Retinal pigment epithelial cell (primary cell): ENCODE results near the gene ASGR1.

Source experiments
- DNase-seq: peaks from one replicate; pipeline ENCODE4 v3.0.0-alpha.2; 2010; ENCODE audit warnings: low read depth
- H3K4me3 ChIP-seq: 2 replicates; pipeline ENCODE4 v1.5.1; 2011; ENCODE audit warnings: mild to moderate bottlenecking, low read length, control low read depth, moderate library complexity
- CTCF ChIP-seq: conservative IDR thresholded peaks from 2 replicates; pipeline ENCODE4 v1.5.1; 2011; ENCODE audit warnings: low read depth, low read length, control low read depth, inconsistent platforms

ASGR1 gene

GRCh38 chr17:7219229-7219811, 40.1 kb upstream of the ASGR1 start:
- peak overlapping the region; percentile 83 for H3K4me3 ChIP-seq
- no peak for DNase-seq
- TF ChIP-seq CTCF, result no peak

- no peak overlapping the region for H3K4me3 ChIP-seq
These were observed 39.6 kb upstream of the ASGR1 start for GRCh38 chr17:7218758-7219157.

GRCh38 chr17:7218166-7218565, 39.0 kb upstream of the ASGR1 start:
- peak overlapping the region; percentile 55 for H3K4me3 ChIP-seq
- no peak for TF ChIP-seq CTCF
- DNase-seq, result no peak

More at GRCh38 chr17:7218758-7219157, 39.6 kb upstream of the ASGR1 start:
- DNase-seq, result no peak
- TF ChIP-seq CTCF, result no peak

- H3K4me3 ChIP-seq, result peak overlapping the region; percentile 55
- TF ChIP-seq CTCF, result no peak
- no peak for DNase-seq
These were observed 38.2 kb upstream of the ASGR1 start for GRCh38 chr17:7217113-7217987.

GRCh38 chr17:7216242-7217112, 37.3 kb upstream of the ASGR1 start:
- H3K4me3 ChIP-seq, result peak overlapping the region; percentile 55
- TF ChIP-seq CTCF, result no peak
- DNase-seq, result no peak

- TF ChIP-seq CTCF, result no peak
- H3K4me3 ChIP-seq, result peak overlapping the region; percentile 55
- DNase-seq, result no peak
These were observed 36.5 kb upstream of the ASGR1 start for GRCh38 chr17:7215652-7216180.
